ENCODE results near the gene CLCN1. TPM values are rescaled to one million over a fixed set of nuclear protein-coding genes. Genes with fewer than 3 reads are reported as not detected.
"Not testable (repeated sequence)": the region's sequence is repeated elsewhere in the genome, so short reads cannot be mapped to it uniquely, and the experiment has no call there.

CLCN1 gene
- polyA plus RNA-seq, 3 donors: 0.04 to 0.76 (median 0.11) TPM

DNA sequence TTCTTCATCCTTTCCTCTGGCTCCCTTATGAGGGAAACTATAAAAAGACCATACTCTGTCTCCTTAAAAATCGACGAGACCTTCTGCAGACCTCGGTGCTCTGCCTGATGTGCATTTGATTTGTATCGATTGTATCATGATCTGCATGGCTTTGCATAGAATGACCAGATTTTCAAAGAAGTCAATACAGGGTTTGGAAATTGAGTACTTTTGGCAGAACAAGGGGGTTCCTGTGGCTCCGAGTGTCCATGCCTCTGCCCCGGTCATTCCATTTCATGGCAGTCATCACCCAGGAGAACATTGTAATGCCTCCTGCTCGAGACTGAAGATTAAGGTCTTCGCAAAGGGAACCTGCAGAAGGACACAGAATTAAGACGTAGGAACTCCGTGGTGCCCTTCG lies 27.1 kb upstream of the CLCN1 start:
- DNase-seq: no peak
- Histone ChIP-seq H3K9ac (ENCODE audit: insufficient read depth, low read length, poor library complexity, severe bottlenecking) (peak overlapping the region; percentile 80), H4K20me1 (ENCODE audit: insufficient read depth, low read length) (peaks cover 14% of the 10 kb centered on the region), H3K27ac (ENCODE audit: low read depth in 1 of 2, low read length in 2 of 2) (peak overlapping the region; percentile 26 to 74), H3K4me3 (replicated peaks in 1 of 3; ENCODE audit: low read depth in 2 of 3, low read length in 3 of 3) (peak overlapping the region; percentile 82 to 88 (median 86)), H2AFZ (ENCODE audit: insufficient read depth, low read depth, low read length, poor library complexity, severe bottlenecking) (peak overlapping the region; percentile 87), H3K9me3 (replicated peaks in 1 of 2; ENCODE audit: control insufficient read depth in 1 of 2, insufficient read depth in 1 of 2, low read length in 2 of 2) (no peaks in the 10 kb centered on the region), H3K27me3 (ENCODE audit: control insufficient read depth in 2 of 2, insufficient read depth in 2 of 2, low read length in 2 of 2) (no peaks in the 10 kb centered on the region), H3K79me2 (ENCODE audit: insufficient read depth, low read length) (peaks cover 57% of the 10 kb centered on the region), H3K4me1 (ENCODE audit: control insufficient read depth in 1 of 2, insufficient read depth in 2 of 2, low read length in 2 of 2) (peaks cover 31 to 37% of the 10 kb centered on the region in 2 donors), H3K36me3 (replicated peaks in 1 of 2; ENCODE audit: control insufficient read depth in 1 of 2, insufficient read depth in 2 of 2, low read length in 2 of 2) (peaks cover 19 to 31% of the 10 kb centered on the region in 2 donors), H3K4me2 (replicated peaks; ENCODE audit: extremely low read depth, low read length, poor library complexity, severe bottlenecking) (peak overlapping the region; percentile 87)
- H3K9me3 Mint-ChIP-seq: peaks cover 0 to 2% (median 0%) of the 10 kb centered on the region in 7 donors
- H3K4me3 Mint-ChIP-seq: peak overlapping the region; percentile 89 to 90
- peaks cover 0 to 3% (median 2%) of the 10 kb centered on the region in 3 donors for H3K27me3 Mint-ChIP-seq (ENCODE audit: low read depth in 3 of 3)
- 0% methylated on average over 3 of the region's 11 CpGs for WGBS (ENCODE audit: insufficient coverage)
- H3K27ac Mint-ChIP-seq: peak overlapping the region; percentile 80 to 88 (median 85)
- TF ChIP-seq, protein P1, sequence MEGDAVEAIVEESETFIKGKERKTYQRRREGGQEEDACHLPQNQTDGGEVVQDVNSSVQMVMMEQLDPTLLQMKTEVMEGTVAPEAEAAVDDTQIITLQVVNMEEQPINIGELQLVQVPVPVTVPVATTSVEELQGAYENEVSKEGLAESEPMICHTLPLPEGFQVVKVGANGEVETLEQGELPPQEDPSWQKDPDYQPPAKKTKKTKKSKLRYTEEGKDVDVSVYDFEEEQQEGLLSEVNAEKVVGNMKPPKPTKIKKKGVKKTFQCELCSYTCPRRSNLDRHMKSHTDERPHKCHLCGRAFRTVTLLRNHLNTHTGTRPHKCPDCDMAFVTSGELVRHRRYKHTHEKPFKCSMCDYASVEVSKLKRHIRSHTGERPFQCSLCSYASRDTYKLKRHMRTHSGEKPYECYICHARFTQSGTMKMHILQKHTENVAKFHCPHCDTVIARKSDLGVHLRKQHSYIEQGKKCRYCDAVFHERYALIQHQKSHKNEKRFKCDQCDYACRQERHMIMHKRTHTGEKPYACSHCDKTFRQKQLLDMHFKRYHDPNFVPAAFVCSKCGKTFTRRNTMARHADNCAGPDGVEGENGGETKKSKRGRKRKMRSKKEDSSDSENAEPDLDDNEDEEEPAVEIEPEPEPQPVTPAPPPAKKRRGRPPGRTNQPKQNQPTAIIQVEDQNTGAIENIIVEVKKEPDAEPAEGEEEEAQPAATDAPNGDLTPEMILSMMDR (IDR thresholded peaks at IDR 0.05): no peak
- peaks cover 44% of the 10 kb centered on the region for H3K4me1 Mint-ChIP-seq
- peaks cover 20 to 30% of the 10 kb centered on the region in 2 donors for H3K36me3 Mint-ChIP-seq
- intact Hi-C loops (cut with micrococcal nuclease): loop anchor here (2.0 to 10.0 kb wide), 3 partner anchors 47 to 86 kb away; no protein-coding TSS in a partner anchor

- Mint-ChIP-seq H3K9me3 (peaks cover 0 to 2% (median 0%) of the 10 kb centered on the region in 7 donors), H3K27ac (peak overlapping the region; percentile 80 to 88 (median 85)), H3K4me1 (peaks cover 49% of the 10 kb centered on the region), H3K4me3 (peak overlapping the region; percentile 89 to 90), H3K36me3 (peaks cover 26 to 36% of the 10 kb centered on the region in 2 donors), H3K27me3 (ENCODE audit: low read depth in 3 of 3) (peaks cover 0 to 3% (median 2%) of the 10 kb centered on the region in 3 donors)
- peak overlapping the region; percentile 80 for H3K9ac ChIP-seq (ENCODE audit: insufficient read depth, low read length, poor library complexity, severe bottlenecking)
- TF ChIP-seq, protein P1 (IDR thresholded peaks at IDR 0.05): no peak
- H3K9me3 ChIP-seq (replicated peaks in 1 of 2; ENCODE audit: control insufficient read depth in 1 of 2, insufficient read depth in 1 of 2, low read length in 2 of 2): no peaks in the 10 kb centered on the region
- intact Hi-C loops (cut with micrococcal nuclease): loop anchor here (2.0 to 10.0 kb wide), 3 partner anchors 47 to 85 kb away; no protein-coding TSS in a partner anchor
- peak overlapping the region in 1 of 2 donors; percentile 74 for H3K27ac ChIP-seq (ENCODE audit: low read depth in 1 of 2, low read length in 2 of 2)
- H4K20me1 ChIP-seq (ENCODE audit: insufficient read depth, low read length): peaks cover 14% of the 10 kb centered on the region
- peaks cover 31 to 40% of the 10 kb centered on the region in 2 donors for H3K4me1 ChIP-seq (ENCODE audit: control insufficient read depth in 1 of 2, insufficient read depth in 2 of 2, low read length in 2 of 2)
- H3K4me2 ChIP-seq (replicated peaks; ENCODE audit: extremely low read depth, low read length, poor library complexity, severe bottlenecking): peak overlapping the region; percentile 87
- H3K36me3 ChIP-seq (replicated peaks in 1 of 2; ENCODE audit: control insufficient read depth in 1 of 2, insufficient read depth in 2 of 2, low read length in 2 of 2): peaks cover 24 to 37% of the 10 kb centered on the region in 2 donors
- 0% methylated on average over 4 of the region's 6 CpGs for WGBS (ENCODE audit: insufficient coverage)
- H2AFZ ChIP-seq (ENCODE audit: insufficient read depth, low read depth, low read length, poor library complexity, severe bottlenecking): peak overlapping the region; percentile 87
- peak overlapping the region; percentile 82 to 88 (median 86) for H3K4me3 ChIP-seq (replicated peaks in 1 of 3; ENCODE audit: low read depth in 2 of 3, low read length in 3 of 3)
- H3K27me3 ChIP-seq (ENCODE audit: control insufficient read depth in 2 of 2, insufficient read depth in 2 of 2, low read length in 2 of 2): no peaks in the 10 kb centered on the region
- peaks cover 63% of the 10 kb centered on the region for H3K79me2 ChIP-seq (ENCODE audit: insufficient read depth, low read length)
- peak in 2 of 3 donors; percentile 28 to 41 for DNase-seq
Measured at GRCh38 chr7:143289421-143289820, 26.5 kb upstream of the CLCN1 start.

DNA sequence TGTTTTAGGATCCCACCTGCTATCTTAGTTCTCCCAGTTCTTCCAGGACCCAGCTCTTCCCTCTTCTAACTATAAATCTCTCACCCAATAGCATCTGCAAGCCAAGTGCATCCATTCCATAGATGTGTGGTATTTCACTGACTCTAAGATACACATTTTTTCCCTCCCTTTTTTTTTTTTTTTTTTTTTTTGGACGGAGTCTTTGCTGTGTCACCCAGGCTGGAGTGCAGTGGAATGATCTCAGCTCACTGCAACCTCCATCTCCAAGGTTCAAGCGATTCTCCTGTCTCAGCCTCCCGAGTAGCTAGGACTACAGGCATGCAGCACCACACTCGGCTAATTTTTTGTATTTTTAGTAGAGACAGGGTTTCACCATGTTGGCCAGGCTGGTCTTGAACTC lies 26.0 kb upstream of the CLCN1 start:
- intact Hi-C loops (cut with micrococcal nuclease): loop anchor here (2.0 to 10.0 kb wide), 3 partner anchors 48 to 85 kb away; no protein-coding TSS in a partner anchor
- Mint-ChIP-seq H3K27ac (peak overlapping the region in 5 of 7 donors; percentile 15 to 88 (median 65)), H3K4me3 (peak overlapping the region in 1 of 2 donors; percentile 90), H3K4me1 (peaks cover 49% of the 10 kb centered on the region), H3K36me3 (peaks cover 31 to 41% of the 10 kb centered on the region in 2 donors)
- Histone ChIP-seq H3K27ac (ENCODE audit: low read depth in 1 of 2, low read length in 2 of 2) (peak overlapping the region in 1 of 2 donors; percentile 74), H3K79me2 (ENCODE audit: insufficient read depth, low read length) (peaks cover 68% of the 10 kb centered on the region), H3K4me2 (replicated peaks; ENCODE audit: extremely low read depth, low read length, poor library complexity, severe bottlenecking) (peak overlapping the region; percentile 87), H3K36me3 (replicated peaks in 1 of 2; ENCODE audit: control insufficient read depth in 1 of 2, insufficient read depth in 2 of 2, low read length in 2 of 2) (peaks cover 29 to 42% of the 10 kb centered on the region in 2 donors), H4K20me1 (ENCODE audit: insufficient read depth, low read length) (peaks cover 14% of the 10 kb centered on the region), H3K4me1 (ENCODE audit: control insufficient read depth in 1 of 2, insufficient read depth in 2 of 2, low read length in 2 of 2) (peaks cover 31 to 40% of the 10 kb centered on the region in 2 donors), H3K4me3 (replicated peaks in 1 of 3; ENCODE audit: low read depth in 2 of 3, low read length in 3 of 3) (peak overlapping the region in 1 of 3 experiments; percentile 88)
- H3K27me3 Mint-ChIP-seq (ENCODE audit: low read depth in 3 of 3); H2AFZ ChIP-seq (ENCODE audit: insufficient read depth, low read depth, low read length, poor library complexity, severe bottlenecking); H3K27me3 ChIP-seq (ENCODE audit: control insufficient read depth in 2 of 2, insufficient read depth in 2 of 2, low read length in 2 of 2); H3K9me3 Mint-ChIP-seq; DNase-seq; H3K9me3 ChIP-seq (replicated peaks in 1 of 2; ENCODE audit: control insufficient read depth in 1 of 2, insufficient read depth in 1 of 2, low read length in 2 of 2); H3K9ac ChIP-seq (ENCODE audit: insufficient read depth, low read length, poor library complexity, severe bottlenecking): not testable (repeated sequence)
- WGBS (ENCODE audit: insufficient coverage): no CpG with 5 or more reads among the region's 4 CpGs
